Right ventricle myocardium superior (tissue), 1 donor: ENCODE data around the gene CAMK4. TPM values are rescaled to one million over a fixed set of nuclear protein-coding genes. Genes with fewer than 3 reads are reported as not detected.
"Not testable (repeated sequence)": the region's sequence is repeated elsewhere in the genome, so short reads cannot be mapped to it uniquely, and the experiment has no call there.

Experiments used
- ATAC-seq: fragments of 200-7000 bp; cut with Tn5 transposase; one replicate; pipeline ENCODE4 v1.9.1; 2020; ENCODE audit warnings: mild to moderate bottlenecking; ENCODE audit not compliant: poor library complexity
- DNase-seq: peaks from one replicate; pipeline ENCODE4 v3.0.0-alpha.2; 2020
- intact Hi-C: fragments of 100-400 bp; cut with DNase I; formaldehyde crosslinking; loops from one replicate; pipeline ENCODE4 v1.11.2; 2022
- total RNA-seq: library from RNA; stranded (reverse); fragmentation: NEBNext Ultra II Directional; extraction: Animal tissue kit (Norgen Biotek cat#: 25700); gene quantifications from one replicate; pipeline ENCODE4 v1.2.1, GENCODE V29; 2021
- donor health status: DM: no; HTN: yes; CAD: no; lungs with severe emphysema.

The CAMK4 gene
- total RNA-seq, 1 donor from 2014 or later = 0.16 TPM

GRCh38 chr5:111353035-111353434 is 128.9 kb downstream of the CAMK4 start:
- DNase-seq (no peak), ATAC-seq (no peak)
- intact Hi-C loops = no loop called here

- ATAC-seq, intact Hi-C loops, DNase-seq: not testable (repeated sequence)
Observed at GRCh38 chr5:111358726-111359125, 134.5 kb downstream of the CAMK4 start.

GRCh38 chr5:111360173-111360572 is 136.0 kb downstream of the CAMK4 start:
- ATAC-seq (no peak), DNase-seq (no peak)
- intact Hi-C loops = no loop called here

- ATAC-seq (no peak), DNase-seq (no peak)
- intact Hi-C loops = no loop called here
Observed at GRCh38 chr5:111364992-111365391, 140.8 kb downstream of the CAMK4 start.

GRCh38 chr5:111366388-111366787 is 142.2 kb downstream of the CAMK4 start:
- no peak for ATAC-seq
- intact Hi-C loops = no loop called here
- DNase-seq = no peak

- DNase-seq (no peak), ATAC-seq (no peak)
- intact Hi-C loops = no loop called here
Observed at GRCh38 chr5:111367115-111367514, 142.9 kb downstream of the CAMK4 start.

GRCh38 chr5:111372799-111373198 is 148.6 kb downstream of the CAMK4 start:
- no peak for DNase-seq
- intact Hi-C loops = no loop called here
- no peak for ATAC-seq

- intact Hi-C loops = no loop called here
- ATAC-seq (no peak), DNase-seq (no peak)
Observed at GRCh38 chr5:111374380-111374779, 150.2 kb downstream of the CAMK4 start.

- no peak for DNase-seq
- intact Hi-C loops = no loop called here
- no peak for ATAC-seq
Observed at GRCh38 chr5:111375645-111376044, 151.5 kb downstream of the CAMK4 start.

- DNase-seq (no peak), ATAC-seq (no peak)
- intact Hi-C loops = no loop called here
Observed at GRCh38 chr5:111377306-111377705, 153.1 kb downstream of the CAMK4 start.

- DNase-seq (no peak), ATAC-seq (no peak)
- intact Hi-C loops = no loop called here
Observed at GRCh38 chr5:111379391-111379816, 155.2 kb downstream of the CAMK4 start.

- intact Hi-C loops = no loop called here
- ATAC-seq (no peak), DNase-seq (no peak)
Observed at GRCh38 chr5:111383288-111383970, 159.2 kb downstream of the CAMK4 start.

- intact Hi-C loops = no loop called here
- DNase-seq (no peak), ATAC-seq (no peak)
Observed at GRCh38 chr5:111384220-111384619, 160.0 kb downstream of the CAMK4 start.

- DNase-seq = no peak
- intact Hi-C loops = no loop called here
- ATAC-seq = no peak
Observed at GRCh38 chr5:111385051-111385450, 160.9 kb downstream of the CAMK4 start.

- intact Hi-C loops = no loop called here
- ATAC-seq (no peak), DNase-seq (no peak)
Observed at GRCh38 chr5:111385970-111386831, 162.0 kb downstream of the CAMK4 start.

- intact Hi-C loops = no loop called here
- DNase-seq (no peak), ATAC-seq (no peak)
Observed at GRCh38 chr5:111386832-111387162, 162.6 kb downstream of the CAMK4 start.

- intact Hi-C loops = no loop called here
- ATAC-seq = no peak
- DNase-seq = no peak
Observed at GRCh38 chr5:111387361-111387760, 163.2 kb downstream of the CAMK4 start.

- ATAC-seq (no peak), DNase-seq (no peak)
- intact Hi-C loops = no loop called here
Observed at GRCh38 chr5:111389390-111390082, 165.4 kb downstream of the CAMK4 start.

GRCh38 chr5:111392181-111392580 is 168.0 kb downstream of the CAMK4 start:
- DNase-seq (no peak), ATAC-seq (no peak)
- intact Hi-C loops = no loop called here

GRCh38 chr5:111394586-111394985 is 170.4 kb downstream of the CAMK4 start:
- intact Hi-C loops = no loop called here
- DNase-seq (no peak), ATAC-seq (no peak)
